GM12892 (cell line): ENCODE data around the gene PRKD1.

Source experiments
- POLR2AphosphoS5 ChIP-seq: IDR thresholded peaks from 2 replicates; pipeline ENCODE4 v1.6.1; 2011; ENCODE audit warnings: low read depth, low read length, control low read depth
- TAF1 ChIP-seq: IDR thresholded peaks from 2 replicates; pipeline ENCODE4 v1.6.1; 2011; ENCODE audit warnings: low read depth, mild to moderate bottlenecking, control low read depth, low read length, borderline replicate concordance

- TF ChIP-seq POLR2AphosphoS5 (no peak), TAF1 (no peak)
Measured at GRCh38 chr14:29740491-29740890, 187.2 kb downstream of the PRKD1 start.
